NCI-H345 (cell line): ENCODE results near the gene WDR88.
"Not testable (repeated sequence)": the region's sequence is repeated elsewhere in the genome, so short reads cannot be mapped to it uniquely, and the experiment has no call there.

Experiments
- DNase-seq: peaks from one replicate; lab custom pipeline; 2025; lab: John Stamatoyannopoulos, UW

The WDR88 gene

GRCh38 chr19:33171916-33172359 is 40.0 kb downstream of the WDR88 start:
- DNase-seq = no peak

- no peak for DNase-seq
These were observed 42.3 kb downstream of the WDR88 start for GRCh38 chr19:33174186-33174585.

- DNase-seq = no peak
These were observed 43.4 kb downstream of the WDR88 start for GRCh38 chr19:33175156-33175782.

DNA sequence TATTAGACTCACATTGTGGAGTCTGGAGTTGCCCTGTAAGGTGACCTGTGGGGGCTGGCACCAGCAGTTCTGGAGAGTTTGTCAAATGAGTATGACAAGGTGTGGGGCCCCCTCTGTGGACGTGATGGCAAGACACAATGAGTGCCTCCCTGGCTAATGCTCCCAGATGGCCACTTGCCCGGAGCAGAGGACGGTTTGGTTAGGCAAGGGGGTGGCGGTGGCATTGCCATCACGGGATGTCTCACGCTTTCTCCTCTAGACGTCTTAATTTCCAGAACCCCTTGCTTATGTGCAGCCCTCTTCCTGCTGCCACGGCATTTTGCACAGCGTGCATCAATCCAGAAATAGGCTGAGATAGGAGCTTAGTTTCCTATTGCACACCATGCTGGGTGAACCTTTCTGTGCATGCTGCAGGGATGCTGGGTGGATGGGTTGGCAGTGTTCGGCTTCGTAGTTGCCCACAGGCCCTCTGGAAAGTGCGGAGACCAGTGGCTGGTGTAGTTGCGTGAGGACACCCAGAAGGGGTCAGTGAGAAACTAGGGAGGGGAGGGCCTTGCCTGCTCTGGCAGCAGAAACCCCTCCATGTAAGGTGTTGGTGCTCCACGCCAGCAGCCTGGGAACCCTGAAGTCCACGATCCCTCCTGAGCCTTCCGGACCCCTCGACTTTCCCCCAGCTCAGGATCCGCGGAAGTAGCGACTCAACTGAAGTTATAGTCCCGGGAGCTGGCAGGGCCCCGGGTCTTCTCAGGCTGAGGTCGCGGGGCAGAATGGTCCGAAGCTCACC is 44.2 kb downstream of the WDR88 start:
- DNase-seq = peak; percentile 58

DNA sequence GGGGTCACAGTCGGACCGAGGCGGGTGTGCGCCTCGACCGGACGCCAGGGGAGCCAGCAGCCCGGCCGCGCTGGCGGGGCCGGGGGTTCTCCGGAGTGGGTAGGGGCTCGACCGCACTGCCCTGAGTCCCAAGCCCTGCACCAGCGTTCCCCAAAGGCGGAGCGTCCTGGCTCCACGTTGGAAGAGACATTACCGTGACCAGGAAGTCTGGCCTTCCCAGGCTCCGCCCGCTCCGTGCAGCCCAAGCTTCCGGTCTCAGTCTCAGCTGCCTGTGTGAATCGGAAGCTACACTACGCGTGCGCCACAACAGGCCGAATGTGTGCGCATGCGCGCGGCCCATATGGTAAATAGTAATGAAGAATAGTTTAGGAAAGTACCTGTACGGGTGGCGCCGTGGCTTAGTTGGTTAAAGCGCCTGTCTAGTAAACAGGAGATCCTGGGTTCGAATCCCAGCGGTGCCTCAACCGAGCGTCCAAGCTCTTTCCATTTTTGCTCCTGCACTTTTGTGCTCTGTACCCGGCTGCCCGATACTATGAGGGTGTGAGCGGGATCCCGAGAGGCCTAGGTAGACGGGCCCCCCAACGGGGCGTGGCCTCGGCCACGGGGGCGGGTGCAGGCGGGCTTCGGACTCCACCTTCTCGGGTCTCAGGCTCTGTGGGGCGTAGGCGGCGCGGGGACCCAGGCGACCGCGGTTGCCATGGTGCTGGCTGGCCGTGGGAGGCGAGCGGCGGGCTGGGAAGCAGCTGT is 44.9 kb downstream of the WDR88 start:
- DNase-seq = peak; percentile 100

DNA sequence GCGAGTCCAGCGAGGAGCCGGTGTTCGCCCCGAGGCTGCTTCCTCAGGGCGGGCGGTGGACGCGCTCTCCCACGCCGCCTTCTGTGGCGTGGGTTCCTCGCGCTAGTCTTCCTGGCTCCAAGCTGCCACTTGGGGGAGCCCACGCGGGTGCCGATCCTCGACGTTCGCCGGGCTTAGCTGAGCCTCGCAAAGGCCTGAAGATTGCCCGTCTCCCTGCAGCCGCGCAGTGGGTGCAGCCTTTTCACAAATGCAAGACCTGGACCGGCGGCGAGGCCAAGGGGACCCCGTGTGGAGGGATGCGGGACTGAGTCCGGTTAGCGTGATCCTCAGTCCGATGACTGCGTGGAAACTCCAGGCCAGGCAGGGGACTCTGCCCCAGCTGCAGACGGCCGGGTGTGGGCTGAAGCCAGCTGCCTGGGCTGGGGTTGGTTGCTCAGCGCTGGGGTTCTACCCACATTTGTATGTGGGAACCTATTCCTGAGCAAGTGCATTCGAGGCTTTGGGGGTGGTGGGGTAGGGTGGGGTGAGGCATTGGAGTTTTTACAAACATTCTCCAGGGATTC is 45.6 kb downstream of the WDR88 start:
- DNase-seq = peak; percentile 92

DNA sequence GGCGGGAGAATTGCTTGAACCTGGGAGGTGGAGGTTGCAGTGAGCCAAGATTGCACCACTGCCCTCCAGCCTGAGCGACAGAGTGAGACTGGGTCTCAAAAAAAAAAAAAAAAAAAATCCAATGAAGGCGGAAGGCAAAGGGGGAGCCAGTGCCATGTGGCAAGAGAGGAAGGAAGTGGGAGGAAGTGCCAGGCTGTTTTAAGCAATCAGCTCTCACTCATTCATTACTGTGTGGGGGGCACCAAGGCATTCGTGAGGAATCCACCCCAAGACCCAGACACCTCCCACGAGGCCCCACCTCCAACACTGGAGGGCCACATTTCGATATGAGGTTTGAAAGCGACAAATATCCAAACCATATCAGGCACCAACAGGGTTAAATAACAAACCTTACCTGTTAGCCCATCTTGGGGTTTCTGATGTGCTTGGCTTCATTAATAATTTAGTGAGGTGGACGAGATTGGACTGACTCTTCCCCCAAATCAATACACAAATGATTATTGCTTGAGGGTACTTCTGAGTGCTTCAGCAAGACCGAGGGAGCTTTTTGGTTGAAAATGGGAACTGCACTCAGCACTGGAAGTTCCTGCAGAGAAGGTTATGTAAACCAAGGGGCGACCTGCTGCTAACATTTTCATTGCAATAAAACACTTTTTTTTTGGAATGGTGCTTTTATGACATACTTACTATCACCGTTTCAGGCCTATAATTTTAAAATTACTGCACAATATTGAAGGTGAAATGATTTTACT is 54.7 kb downstream of the WDR88 start:
- no peak for DNase-seq

GRCh38 chr19:33187183-33187540 is 55.2 kb downstream of the WDR88 start:
- no peak for DNase-seq

DNA sequence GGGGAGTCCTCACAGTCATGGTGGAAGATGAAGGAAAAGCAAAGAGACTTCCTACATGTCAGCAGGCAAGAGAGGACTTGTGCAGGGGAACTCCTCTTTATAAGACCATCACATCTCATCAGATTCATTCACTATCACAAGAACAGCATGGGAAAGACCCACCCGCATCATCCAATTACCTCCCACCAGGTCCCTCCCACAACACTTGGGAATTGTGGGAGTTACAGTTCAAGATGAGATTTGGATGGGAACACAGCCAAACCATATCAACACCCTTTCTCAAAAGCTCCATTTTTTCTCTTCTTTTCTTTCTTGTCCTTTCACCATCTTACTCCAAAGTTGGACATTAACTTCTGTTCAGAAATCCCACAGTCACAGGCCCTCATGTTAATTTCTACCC is 57.5 kb downstream of the WDR88 start:
- DNase-seq = no peak

DNA sequence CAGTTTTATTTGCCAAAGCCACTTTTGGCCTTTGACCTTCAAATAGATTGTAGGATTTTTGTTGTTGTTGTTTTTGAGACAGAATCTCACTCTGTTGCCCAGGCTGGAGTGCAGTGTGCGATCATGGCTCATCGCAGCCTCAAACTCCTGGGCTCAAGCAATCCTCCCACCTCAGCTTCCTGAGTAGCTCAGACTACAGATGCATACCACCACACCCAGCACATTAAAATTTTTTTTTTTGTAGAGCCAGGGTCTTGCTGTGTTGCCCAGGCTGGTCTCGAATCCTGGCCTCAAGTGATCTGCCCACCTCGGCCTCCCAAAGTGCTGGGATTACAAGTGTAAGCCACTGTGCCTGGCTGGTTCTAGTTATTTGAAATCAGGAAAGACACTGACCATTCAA is 59.2 kb downstream of the WDR88 start:
- not testable (repeated sequence) for DNase-seq

- DNase-seq = no peak
These were observed 59.6 kb downstream of the WDR88 start for GRCh38 chr19:33191501-33191900.

- DNase-seq = no peak
These were observed 60.1 kb downstream of the WDR88 start for GRCh38 chr19:33192010-33192409.

DNA sequence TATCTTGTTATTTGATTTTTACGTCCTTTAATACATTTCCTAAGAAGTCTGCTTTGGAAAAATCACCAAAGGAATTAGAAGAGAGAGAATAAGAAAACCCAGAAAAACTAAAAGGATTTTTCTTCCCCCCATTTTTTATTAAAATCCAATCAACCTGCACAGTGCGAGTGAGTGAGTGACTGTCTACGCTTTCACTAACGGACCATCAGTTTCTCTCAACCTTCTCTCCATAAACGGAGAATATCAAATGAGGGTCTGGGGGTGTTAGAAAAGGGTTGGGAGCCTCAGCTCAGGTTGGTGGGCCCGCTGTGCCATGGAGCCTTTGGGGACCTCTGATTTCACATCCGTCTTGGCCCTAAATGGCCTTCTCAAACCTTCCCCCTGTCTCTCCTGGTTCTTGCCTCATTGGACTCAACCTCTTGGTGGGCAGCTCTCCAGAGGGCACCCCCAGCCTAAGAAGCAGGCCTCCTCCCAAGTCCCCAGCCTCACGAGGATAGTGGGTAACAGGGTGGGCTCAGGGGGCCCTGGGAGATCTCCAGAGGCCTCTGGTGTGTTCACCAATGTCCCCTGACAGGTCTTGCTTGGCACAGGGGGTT is 61.5 kb downstream of the WDR88 start:
- DNase-seq = no peak

GRCh38 chr19:33193865-33194362 is 62.0 kb downstream of the WDR88 start, which contains the start of gene LRP3:
LRP3 (plus strand) TSS chr19:33194330; CDS start chr19:33194786, 456 bp downstream.
- DNase-seq = peak; percentile 86

GRCh38 chr19:33194532-33194885 is 62.6 kb downstream of the WDR88 start:
- no peak for DNase-seq

GRCh38 chr19:33194886-33195644 is 63.2 kb downstream of the WDR88 start:
- DNase-seq = peak; percentile 36

- DNase-seq = no peak
These were observed 63.9 kb downstream of the WDR88 start for GRCh38 chr19:33195645-33196347.

- no peak for DNase-seq
These were observed 64.7 kb downstream of the WDR88 start for GRCh38 chr19:33196446-33197193.

- DNase-seq = no peak
These were observed 65.7 kb downstream of the WDR88 start for GRCh38 chr19:33197591-33198000.
